Neural cell (in vitro differentiated cells): ENCODE data around the gene CUX1. TPM values are rescaled to one million over a fixed set of nuclear protein-coding genes. Genes with fewer than 3 reads are reported as not detected.

ENCODE experiments used
- H2AFZ ChIP-seq: fragments of 200-600, 300-800 bp; sonication (generic), shearing (Covaris generic); 2 replicates; pipeline ENCODE4 v1.6.0; 2014; ENCODE audit warnings: low read depth, mild to moderate bottlenecking, antibody characterized with exemption, low read length, moderate library complexity
- H3F3A ChIP-seq: fragments of 200-600 bp; shearing (Covaris generic); 2 replicates; pipeline ENCODE4 v1.6.1; 2016; ENCODE audit warnings: mild to moderate bottlenecking, moderate library complexity, mixed read lengths, antibody characterized with exemption, low read length; ENCODE audit not compliant: insufficient read depth, poor library complexity, severe bottlenecking
- H3K27ac ChIP-seq: fragments of 200-600, 300-800 bp; sonication (generic), shearing (Covaris generic); 2 replicates; pipeline ENCODE4 v1.5.1; 2014; ENCODE audit warnings: mild to moderate bottlenecking, low read length, moderate library complexity
- H3K27me3 ChIP-seq: fragments of 300-800, 200-600 bp; sonication (generic), shearing (Covaris generic); 2 replicates; pipeline ENCODE4 v1.6.0; 2014; ENCODE audit warnings: mild to moderate bottlenecking, low read depth, low read length, moderate library complexity; ENCODE audit not compliant: insufficient read depth
- H3K36me3 ChIP-seq: fragments of 300-800, 200-600 bp; sonication (generic), shearing (Covaris generic); 2 replicates; pipeline ENCODE4 v1.5.1; 2014; ENCODE audit warnings: mild to moderate bottlenecking, antibody characterized with exemption, low read length, moderate library complexity; ENCODE audit not compliant: insufficient read depth
- H3K4me2 ChIP-seq: fragments of 300-800, 200-600 bp; sonication (generic), shearing (Covaris generic); 2 replicates; pipeline ENCODE4 v1.6.0; 2014; ENCODE audit warnings: mild to moderate bottlenecking, low read length
- H3K4me3 ChIP-seq: fragments of 300-800, 200-600 bp; sonication (generic), shearing (Covaris generic); 2 replicates; pipeline ENCODE4 v1.5.1; 2014; ENCODE audit warnings: mild to moderate bottlenecking, low read length, moderate library complexity
- H3K79me2 ChIP-seq: fragments of 200-600 bp; shearing (Covaris generic); replicated peaks from 2 replicates; pipeline ENCODE4 v1.6.0; 2014; ENCODE audit warnings: mild to moderate bottlenecking, low read length, moderate library complexity; ENCODE audit not compliant: insufficient read depth
- H3K9ac ChIP-seq: fragments of 300-800, 200-600 bp; sonication (generic), shearing (Covaris generic); 2 replicates; pipeline ENCODE4 v1.6.1; 2016; ENCODE audit warnings: mild to moderate bottlenecking, low read length, mixed read lengths
- H3K9me2 ChIP-seq: fragments of 200-600 bp; shearing (Covaris generic); 2 replicates; pipeline ENCODE4 v1.6.1; 2016; ENCODE audit warnings: mild to moderate bottlenecking, low read length, mixed read lengths; ENCODE audit not compliant: insufficient read depth
- H3K9me3 ChIP-seq: fragments of 200-600, 300-800 bp; sonication (generic), shearing (Covaris generic); 2 replicates; pipeline ENCODE4 v1.6.1; 2016; ENCODE audit warnings: mild to moderate bottlenecking, mixed run types, low read length, moderate library complexity, mixed read lengths
- H4K20me1 ChIP-seq: fragments of 200-600 bp; shearing (Covaris generic); 2 replicates; pipeline ENCODE4 v1.6.1; 2016; ENCODE audit warnings: mild to moderate bottlenecking, mixed run types; ENCODE audit not compliant: insufficient read depth
- CTCF ChIP-seq: fragments of 450-650 bp; IDR thresholded peaks from 2 replicates; pipeline ENCODE4 v1.5.1; 2014; ENCODE audit warnings: antibody characterized with exemption, mild to moderate bottlenecking, moderate library complexity; ENCODE audit not compliant: poor library complexity, severe bottlenecking
- EP300 ChIP-seq: fragments of 450-650 bp; conservative IDR thresholded peaks from 2 replicates; pipeline ENCODE4 v1.6.1; 2014; ENCODE audit warnings: antibody characterized with exemption, mild to moderate bottlenecking, moderate library complexity; ENCODE audit not compliant: poor library complexity, severe bottlenecking
- EZH2 ChIP-seq: fragments of 200-600, 300-800 bp; shearing (Covaris generic), sonication (generic); IDR thresholded peaks from 2 replicates; pipeline ENCODE4 v1.6.1; 2014; ENCODE audit warnings: antibody characterized with exemption, low read length, borderline replicate concordance, mild to moderate bottlenecking; ENCODE audit not compliant: insufficient read depth, poor library complexity, severe bottlenecking
- MXI1 ChIP-seq: fragments of 450-650 bp; conservative IDR thresholded peaks from 2 replicates; pipeline ENCODE4 v1.6.1; 2014; ENCODE audit warnings: antibody characterized with exemption, mild to moderate bottlenecking; ENCODE audit not compliant: poor library complexity, severe bottlenecking
- POLR2AphosphoS5 ChIP-seq: IDR thresholded peaks from 2 replicates; pipeline ENCODE4 v1.6.1; 2012
- RAD21 ChIP-seq: fragments of 450-650 bp; conservative IDR thresholded peaks from 2 replicates; pipeline ENCODE4 v1.6.1; 2014; ENCODE audit warnings: antibody characterized with exemption, mild to moderate bottlenecking, moderate library complexity
- REST ChIP-seq: IDR thresholded peaks from 2 replicates; pipeline ENCODE4 v1.6.1; 2012; ENCODE audit warnings: borderline replicate concordance
- SMC3 ChIP-seq: fragments of 450-650 bp; conservative IDR thresholded peaks from 2 replicates; pipeline ENCODE4 v1.6.1; 2014; ENCODE audit warnings: antibody characterized with exemption, mild to moderate bottlenecking, moderate library complexity; ENCODE audit not compliant: poor library complexity
- TAF1 ChIP-seq: IDR thresholded peaks from 2 replicates; pipeline ENCODE4 v1.6.1; 2012; ENCODE audit warnings: low read depth
- polyA plus RNA-seq: library from polyadenylated mRNA; depleted of rRNA; stranded (reverse); fragments of >200 nt; gene quantifications from 2 replicates; pipeline ENCODE4 v1.2.3, GENCODE V29; 2014

CUX1 gene
- polyA plus RNA-seq, 1 donor from 2014 or later: 26.6 TPM

- no peaks in the 10 kb centered on the region for H3K9me3 ChIP-seq
- no peaks in the 10 kb centered on the region for H3K27me3 ChIP-seq
- H3K9me2 ChIP-seq: no peaks in the 10 kb centered on the region
- H3K36me3 ChIP-seq: no peaks in the 10 kb centered on the region
- no peak overlapping the region for H3K4me3 ChIP-seq
- H3F3A ChIP-seq: no peaks in the 10 kb centered on the region
- H3K4me2 ChIP-seq: no peak overlapping the region
- H3K9ac ChIP-seq: no peak overlapping the region
- H3K27ac ChIP-seq: no peak overlapping the region
- no peaks in the 10 kb centered on the region for H4K20me1 ChIP-seq
- H2AFZ ChIP-seq: no peak overlapping the region
- TF ChIP-seq REST (no peak), CTCF (no peak), EZH2 (no peak), POLR2AphosphoS5 (no peak), TAF1 (no peak), MXI1 (no peak), SMC3 (no peak), RAD21 (no peak), EP300 (no peak)
- H3K79me2 ChIP-seq: no peaks in the 10 kb centered on the region
These were observed 380.2 kb downstream of the CUX1 start for GRCh38 chr7:102197599-102197998.

GRCh38 chr7:102198417-102198956 is 381.1 kb downstream of the CUX1 start:
- H3K36me3 ChIP-seq: no peaks in the 10 kb centered on the region
- no peaks in the 10 kb centered on the region for H3K9me2 ChIP-seq
- no peaks in the 10 kb centered on the region for H3K9me3 ChIP-seq
- H2AFZ ChIP-seq: no peak overlapping the region
- H3K4me3 ChIP-seq: no peak overlapping the region
- no peak overlapping the region for H3K4me2 ChIP-seq
- no peaks in the 10 kb centered on the region for H3K27me3 ChIP-seq
- TF ChIP-seq MXI1: no peak
- no peak for TF ChIP-seq EP300
- no peak for TF ChIP-seq REST
- no peak for TF ChIP-seq SMC3
- no peak for TF ChIP-seq POLR2AphosphoS5
- no peak for TF ChIP-seq EZH2
- TF ChIP-seq RAD21: no peak
- no peak for TF ChIP-seq CTCF
- no peak for TF ChIP-seq TAF1
- H3K27ac ChIP-seq: no peak overlapping the region
- H3F3A ChIP-seq: no peaks in the 10 kb centered on the region
- H4K20me1 ChIP-seq: no peaks in the 10 kb centered on the region
- no peaks in the 10 kb centered on the region for H3K79me2 ChIP-seq
- no peak overlapping the region for H3K9ac ChIP-seq
